HCT116 (cell line): ENCODE measurements around the gene ESM1.

Experiments used
- CEBPB ChIP-seq: IDR thresholded peaks from 2 replicates; pipeline ENCODE4 v1.6.1; 2012; ENCODE audit warnings: low read depth
- CTCF ChIP-seq, 3 experiments: fragments of 200-600 bp in 1 of 3; sonication (generic) in 1 of 3; IDR thresholded peaks in 2 of 3; conservative IDR thresholded peaks in 1 of 3; 2 replicates each; pipeline ENCODE4 v1.5.1; 2012 to 2017; ENCODE audit warnings: low read depth in 2 of 3, low read length in 2 of 3, antibody characterized with exemption in 1 of 3, borderline replicate concordance in 1 of 3, control low read depth in 1 of 3, mild to moderate bottlenecking in 1 of 3, mixed read lengths in 1 of 3, mixed run types in 1 of 3, moderate library complexity in 1 of 3; ENCODE audit not compliant: insufficient read depth in 1 of 3
- POLR2A ChIP-seq: IDR thresholded peaks from 2 replicates; pipeline ENCODE4 v1.7.0; 2011; ENCODE audit warnings: borderline replicate concordance; ENCODE audit not compliant: insufficient read depth, insufficient read length; ENCODE audit errors: extremely low read depth
- RAD21 ChIP-seq: IDR thresholded peaks from 2 replicates; pipeline ENCODE4 v1.6.1; 2012; ENCODE audit warnings: low read depth, mild to moderate bottlenecking
- REST ChIP-seq: IDR thresholded peaks from 2 replicates; pipeline ENCODE4 v1.6.1; 2012; ENCODE audit warnings: low read depth

- TF ChIP-seq POLR2A (no peak), CTCF (IDR thresholded peaks at IDR 0.05 in 2 of 3, conservative IDR thresholded peaks at IDR 0.05 in 1 of 3; ENCODE audit: borderline replicate concordance in 1 of 3, insufficient read depth in 1 of 3, low read depth in 2 of 3, low read length in 2 of 3) (no peak), CEBPB (no peak), REST (no peak), RAD21 (no peak)
Observed at GRCh38 chr5:54942064-54942778, 43.2 kb downstream of the ESM1 start.
